ENCODE data around the gene CDC42BPB.

The CDC42BPB gene

GRCh38 chr14:102984336-102985102 lies 72.8 kb downstream of the CDC42BPB start:
- DNase-seq, result no peak

GRCh38 chr14:102983496-102983895 lies 73.9 kb downstream of the CDC42BPB start:
- DNase-seq, result no peak

GRCh38 chr14:102982852-102983470 lies 74.4 kb downstream of the CDC42BPB start:
- DNase-seq, result no peak

GRCh38 chr14:102980409-102980810 lies 76.9 kb downstream of the CDC42BPB start:
- no peak for DNase-seq

GRCh38 chr14:102979406-102979805 lies 77.9 kb downstream of the CDC42BPB start:
- DNase-seq, result no peak

GRCh38 chr14:102977475-102977874 lies 79.9 kb downstream of the CDC42BPB start:
- DNase-seq, result no peak

- no peak for DNase-seq
Observed at GRCh38 chr14:102975662-102976061, 81.7 kb downstream of the CDC42BPB start.

- DNase-seq, result no peak
Observed at GRCh38 chr14:102973706-102974285, 83.6 kb downstream of the CDC42BPB start.

- no peak for DNase-seq
Observed at GRCh38 chr14:102971836-102972606, 85.3 kb downstream of the CDC42BPB start.

GRCh38 chr14:102971314-102971713 lies 86.0 kb downstream of the CDC42BPB start:
- no peak for DNase-seq

- DNase-seq, result no peak
Observed at GRCh38 chr14:102970496-102970895, 86.9 kb downstream of the CDC42BPB start.

GRCh38 chr14:102969901-102970300 lies 87.4 kb downstream of the CDC42BPB start:
- DNase-seq, result no peak

- DNase-seq, result no peak
Observed at GRCh38 chr14:102969060-102969791, 88.1 kb downstream of the CDC42BPB start.

- DNase-seq, result no peak
Observed at GRCh38 chr14:102968306-102968705, 89.0 kb downstream of the CDC42BPB start.

- no peak for DNase-seq
Observed at GRCh38 chr14:102967506-102967795, 89.9 kb downstream of the CDC42BPB start.

- no peak for DNase-seq
Observed at GRCh38 chr14:102966681-102967505, 90.5 kb downstream of the CDC42BPB start.

GRCh38 chr14:102965971-102966655 lies 91.2 kb downstream of the CDC42BPB start:
- DNase-seq, result no peak

GRCh38 chr14:102965282-102965681 lies 92.1 kb downstream of the CDC42BPB start:
- no peak for DNase-seq

GRCh38 chr14:102964152-102964730 lies 93.1 kb downstream of the CDC42BPB start:
- DNase-seq, result no peak

- DNase-seq, result no peak
Observed at GRCh38 chr14:102962111-102962627, 95.2 kb downstream of the CDC42BPB start.

- DNase-seq, result no peak
Observed at GRCh38 chr14:102958461-102958860, 98.9 kb downstream of the CDC42BPB start.

All from activated CD4-positive, alpha-beta T cell treated with anti-CD3 and anti-CD28 coated beads for 4 hours (primary cell).